Ramos (cell line): ENCODE results near the gene COA3.

ENCODE experiments used
- in situ Hi-C: fragments of 300-500 bp; cut with MboI; formaldehyde crosslinking; loops from one replicate; pipeline ENCODE4 v1.14.3; 2022; ENCODE audit warnings: low sequenced_read_pairs; ENCODE audit not compliant: unreplicated experiment

COA3 gene, protein sequence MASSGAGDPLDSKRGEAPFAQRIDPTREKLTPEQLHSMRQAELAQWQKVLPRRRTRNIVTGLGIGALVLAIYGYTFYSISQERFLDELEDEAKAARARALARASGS

DNA sequence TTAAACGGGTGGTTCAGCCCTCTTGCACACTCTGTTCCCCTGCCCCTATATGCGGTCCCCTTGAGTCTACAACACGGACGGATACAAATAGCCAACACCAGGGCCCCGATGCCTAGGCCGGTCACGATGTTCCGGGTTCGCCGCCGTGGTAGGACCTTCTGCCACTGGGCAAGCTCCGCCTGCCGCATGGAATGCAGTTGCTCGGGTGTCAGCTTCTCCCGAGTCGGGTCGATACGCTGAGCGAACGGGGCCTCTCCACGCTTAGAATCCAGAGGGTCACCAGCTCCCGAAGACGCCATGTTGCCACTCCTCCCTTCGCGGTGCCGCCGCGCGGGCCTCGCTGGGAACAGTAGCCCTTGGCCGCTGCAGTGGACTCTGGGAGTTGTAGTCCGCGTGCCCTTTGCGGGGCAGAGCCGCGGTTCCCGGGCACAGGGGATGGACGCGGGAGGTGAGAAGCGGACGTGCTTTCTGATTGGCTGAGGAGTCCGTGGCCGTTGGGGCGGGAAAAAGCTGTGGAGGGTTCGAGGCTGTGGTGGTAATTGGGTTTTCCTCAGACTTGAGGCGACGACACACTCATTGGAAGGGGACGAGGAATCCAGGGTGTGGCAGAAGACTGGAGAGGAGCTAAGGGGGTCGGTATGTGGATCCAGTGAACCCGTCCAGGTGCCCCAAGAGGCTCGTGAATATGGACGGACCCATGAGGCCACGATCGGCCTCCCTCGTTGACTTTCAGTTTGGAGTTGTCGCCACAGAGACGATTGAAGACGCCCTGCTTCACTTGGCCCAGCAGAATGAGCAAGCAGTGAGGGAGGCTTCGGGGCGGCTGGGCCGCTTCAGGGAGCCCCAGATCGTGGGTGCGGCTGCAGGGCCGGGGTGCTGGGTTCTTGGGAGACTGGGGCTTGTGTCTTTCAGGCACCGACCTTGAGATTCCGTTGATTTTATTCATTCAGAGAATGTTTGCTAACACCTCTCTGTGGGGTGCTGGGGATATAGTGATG lies at the start of gene COA3, which contains the start of gene CNTD1:
Gene COA3 (minus strand): TSS at position 322 of the 998 bp plus-strand sequence. CDS start 23 bp downstream, at position 299.
Gene CNTD1 (plus strand): TSS at position 479 of the 998 bp plus-strand sequence. CDS start 207 bp downstream, at position 686.
- in situ Hi-C loops = no loop called here

DNA sequence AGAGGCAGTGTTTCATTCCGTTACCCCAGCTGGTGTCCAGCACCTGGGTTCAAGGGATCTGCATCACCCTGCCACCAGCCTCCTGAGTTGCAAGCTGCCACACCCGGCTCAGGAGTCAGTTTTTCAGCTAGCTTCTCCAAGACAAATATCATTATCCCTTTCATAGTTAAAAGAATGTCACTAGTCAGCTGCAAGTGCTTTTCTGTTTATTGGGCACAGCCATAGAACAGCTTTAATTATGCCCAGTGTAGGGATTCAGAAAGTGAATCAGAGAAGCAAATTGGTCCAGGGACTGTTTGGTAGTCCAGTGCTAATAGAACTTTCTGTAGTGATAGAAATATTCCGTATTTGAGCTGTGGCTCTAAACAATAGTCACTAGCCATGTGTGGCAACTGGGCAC lies 49.6 kb upstream of the COA3 start:
- in situ Hi-C loops = loop anchor here (25.0 kb wide), 1 partner anchor 514 kb away; no protein-coding TSS in a partner anchor

DNA sequence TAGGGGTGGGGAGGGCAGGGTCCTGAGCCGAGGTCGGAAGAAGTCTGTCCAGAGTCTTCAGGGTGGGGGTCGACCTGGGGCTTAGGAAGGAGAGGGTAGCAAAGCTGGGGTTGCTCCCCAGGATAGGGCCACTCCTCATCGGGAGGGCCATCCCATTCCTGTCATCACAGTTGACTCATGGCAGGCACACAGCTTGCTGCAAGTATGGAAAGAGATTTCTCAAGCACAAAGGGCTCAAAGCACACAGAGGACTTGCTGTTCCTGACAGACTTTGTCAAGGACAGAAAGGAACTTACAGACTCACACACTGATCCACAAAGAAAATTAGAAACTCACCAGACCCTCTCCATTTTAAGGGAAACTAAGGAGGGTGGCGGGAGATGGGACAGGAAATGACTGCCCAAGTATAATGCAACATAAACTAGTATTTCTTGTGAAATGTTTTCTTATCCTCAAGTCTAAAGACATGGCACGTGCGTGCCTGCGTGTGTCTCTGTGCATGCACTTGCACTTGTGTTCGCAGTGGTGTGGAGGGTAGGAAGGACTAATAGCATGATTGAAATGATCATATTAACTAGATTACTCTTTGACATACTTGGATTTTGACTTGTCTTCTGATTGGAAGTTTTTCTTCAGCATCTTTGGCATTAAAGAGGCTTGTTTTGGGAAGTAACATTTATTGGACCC lies 48.2 kb upstream of the COA3 start:
- in situ Hi-C loops = loop anchor here (25.0 kb wide), 1 partner anchor 516 kb away; no protein-coding TSS in a partner anchor

DNA sequence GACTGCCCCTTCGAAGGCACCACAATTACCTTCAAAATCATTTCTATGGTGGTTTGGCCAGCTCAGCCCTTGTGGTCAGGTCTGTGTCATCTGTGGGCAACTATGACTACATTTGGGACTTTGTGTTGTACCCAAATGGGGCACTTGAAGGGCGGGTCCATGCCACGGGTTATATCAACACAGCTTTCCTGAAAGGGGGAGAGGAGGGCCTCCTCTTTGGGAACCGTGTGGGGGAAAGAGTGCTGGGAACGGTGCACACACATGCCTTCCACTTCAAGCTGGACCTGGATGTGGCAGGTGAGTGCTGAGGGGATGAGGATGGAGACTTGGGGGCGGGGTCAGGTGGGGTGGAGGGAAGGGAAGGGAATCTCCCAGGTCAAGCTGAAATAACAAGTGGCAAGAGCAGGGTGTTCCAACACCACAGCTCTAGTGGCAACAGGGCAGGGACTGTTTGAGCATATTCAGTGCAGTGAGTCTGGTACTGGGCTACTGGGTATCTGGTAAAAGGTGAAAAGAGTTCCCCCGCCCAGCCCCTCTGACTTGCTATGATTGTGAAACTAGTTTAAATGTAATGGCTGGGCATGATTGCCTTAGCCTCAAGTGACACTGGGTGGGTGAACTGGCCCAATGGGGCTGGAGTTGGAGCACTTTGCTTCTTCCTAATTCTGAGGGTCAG lies 47.6 kb upstream of the COA3 start:
- in situ Hi-C loops = loop anchor here (25.0 kb wide), 1 partner anchor 516 kb away; no protein-coding TSS in a partner anchor

DNA sequence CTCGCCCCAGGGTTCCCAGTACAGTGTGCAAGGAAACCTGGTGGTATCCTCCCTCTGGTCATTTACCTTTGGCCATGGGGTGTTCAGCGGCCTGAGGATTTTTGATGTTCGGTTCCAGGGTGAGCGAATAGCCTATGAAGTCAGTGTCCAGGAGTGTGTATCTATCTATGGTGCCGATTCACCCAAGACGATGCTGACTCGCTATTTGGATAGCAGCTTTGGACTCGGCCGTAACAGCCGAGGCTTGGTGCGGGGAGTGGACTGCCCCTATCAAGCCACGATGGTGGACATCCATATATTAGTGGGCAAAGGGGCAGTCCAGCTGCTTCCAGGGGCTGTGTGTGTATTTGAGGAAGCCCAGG lies 47.0 kb upstream of the COA3 start:
- in situ Hi-C loops = loop anchor here (25.0 kb wide), 1 partner anchor 517 kb away; no protein-coding TSS in a partner anchor

DNA sequence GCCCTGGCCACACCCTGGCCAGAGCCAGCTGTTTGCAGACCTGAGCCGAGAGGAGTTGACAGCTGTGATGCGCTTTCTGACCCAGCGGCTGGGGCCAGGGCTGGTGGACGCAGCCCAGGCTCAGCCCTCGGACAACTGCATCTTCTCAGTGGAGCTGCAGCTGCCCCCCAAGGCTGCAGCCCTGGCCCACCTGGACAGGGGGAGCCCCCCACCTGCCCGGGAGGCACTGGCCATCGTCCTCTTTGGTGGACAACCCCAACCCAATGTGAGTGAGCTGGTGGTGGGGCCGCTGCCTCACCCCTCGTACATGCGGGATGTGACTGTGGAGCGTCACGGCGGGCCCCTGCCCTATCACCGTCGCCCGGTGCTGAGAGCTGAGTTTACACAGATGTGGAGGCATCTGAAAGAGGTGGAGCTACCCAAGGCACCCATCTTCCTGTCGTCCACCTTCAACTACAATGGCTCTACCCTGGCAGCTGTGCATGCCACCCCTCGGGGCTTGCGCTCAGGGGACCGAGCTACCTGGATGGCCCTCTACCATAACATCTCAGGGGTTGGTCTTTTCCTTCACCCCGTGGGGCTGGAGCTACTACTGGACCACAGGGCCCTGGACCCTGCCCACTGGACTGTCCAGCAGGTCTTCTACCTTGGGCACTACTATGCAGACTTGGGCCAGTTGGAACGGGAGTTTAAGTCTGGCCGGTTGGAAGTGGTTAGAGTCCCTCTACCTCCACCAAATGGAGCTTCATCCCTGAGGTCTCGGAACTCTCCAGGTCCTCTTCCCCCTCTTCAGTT lies 46.5 kb upstream of the COA3 start:
- in situ Hi-C loops = loop anchor here (25.0 kb wide), 1 partner anchor 517 kb away; no protein-coding TSS in a partner anchor

DNA sequence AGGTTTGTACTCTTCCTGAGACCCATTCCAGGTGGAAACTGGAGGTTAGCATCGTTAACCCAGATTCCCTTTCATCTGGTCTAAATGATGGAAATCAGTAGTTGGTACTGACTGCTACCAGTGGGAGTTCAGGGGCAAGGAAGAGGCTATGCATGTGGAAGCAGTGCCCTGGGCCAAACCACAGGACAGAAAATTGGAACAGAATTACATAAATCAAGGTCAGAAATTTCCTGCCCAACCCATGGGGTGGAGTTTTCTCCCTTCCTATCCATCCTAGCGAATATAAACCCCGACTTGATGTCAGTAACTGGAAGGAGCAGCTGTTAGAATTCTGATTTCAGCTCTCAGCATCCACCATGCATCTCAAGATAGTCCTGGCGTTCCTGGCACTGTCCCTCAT lies 45.8 kb upstream of the COA3 start, which contains the start of gene AOC2:
Gene AOC2 (plus strand): TSS at position 310 of the 400 bp plus-strand sequence. CDS start 47 bp downstream, at position 357.
- in situ Hi-C loops = loop anchor here (25.0 kb wide), 1 partner anchor 518 kb away; no protein-coding TSS in a partner anchor

DNA sequence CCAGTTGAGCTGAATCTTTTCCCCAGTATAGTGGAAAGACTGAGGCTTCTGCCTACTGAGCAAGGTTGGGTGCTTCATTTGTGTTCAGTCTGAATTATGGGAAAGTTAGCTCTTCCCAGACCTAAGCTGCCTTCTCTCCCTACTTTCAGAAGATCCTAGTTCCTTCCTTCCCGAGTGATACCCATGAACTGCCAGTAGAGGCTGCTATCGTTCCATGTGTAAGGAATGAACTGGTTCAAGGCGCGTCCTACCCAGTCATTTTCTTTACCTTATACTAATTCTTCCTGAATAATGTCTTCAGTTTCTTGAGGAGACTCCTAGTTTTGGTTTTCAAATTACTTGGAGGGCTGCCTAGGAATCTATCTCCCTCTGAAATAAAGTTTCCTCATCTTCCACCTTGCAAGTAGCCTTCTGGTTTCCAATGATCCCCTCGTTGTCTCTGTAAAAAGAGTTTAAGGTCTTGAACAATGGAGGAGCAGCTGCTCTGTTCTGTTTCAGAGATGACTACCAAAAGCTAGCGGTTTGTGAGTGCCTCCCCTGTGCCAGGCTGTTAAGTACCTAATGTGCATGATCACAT lies 44.9 kb upstream of the COA3 start:
- in situ Hi-C loops = loop anchor here (25.0 kb wide), 1 partner anchor 519 kb away; no protein-coding TSS in a partner anchor

DNA sequence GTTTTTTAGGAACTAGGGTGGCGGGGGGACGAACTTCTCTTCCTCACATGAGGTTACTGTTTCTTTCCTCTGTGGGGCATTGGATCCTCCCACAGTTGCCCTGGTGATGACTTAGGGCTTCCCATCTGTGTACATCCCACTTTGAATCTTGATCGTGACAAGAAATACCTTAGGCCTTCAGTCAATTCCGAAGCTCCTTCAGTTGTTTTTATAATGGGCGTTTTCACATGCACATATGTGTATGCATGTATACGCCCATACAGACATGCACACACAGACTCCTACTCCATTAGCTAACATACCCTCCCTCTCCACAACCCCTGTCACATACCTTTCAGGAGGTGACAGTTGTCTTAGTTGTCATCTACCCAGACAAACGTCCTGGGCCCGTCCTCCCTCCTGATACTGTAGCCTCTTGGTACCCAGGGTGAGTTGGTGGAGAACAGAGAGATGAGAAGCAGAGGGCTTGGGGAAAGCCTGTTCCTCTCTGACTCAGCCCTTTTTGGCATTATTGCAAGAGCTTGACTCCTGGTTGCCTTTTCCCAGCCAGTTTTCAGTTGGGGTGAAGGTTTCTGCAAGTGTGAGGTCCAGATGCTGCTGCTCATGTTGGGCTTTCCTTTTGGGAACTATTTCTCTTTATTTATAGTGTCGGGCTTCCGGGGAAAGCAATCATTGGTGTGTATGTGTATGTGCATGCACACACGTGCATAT lies 43.6 kb upstream of the COA3 start:
- in situ Hi-C loops = loop anchor here (25.0 kb wide), 1 partner anchor 520 kb away; no protein-coding TSS in a partner anchor

DNA sequence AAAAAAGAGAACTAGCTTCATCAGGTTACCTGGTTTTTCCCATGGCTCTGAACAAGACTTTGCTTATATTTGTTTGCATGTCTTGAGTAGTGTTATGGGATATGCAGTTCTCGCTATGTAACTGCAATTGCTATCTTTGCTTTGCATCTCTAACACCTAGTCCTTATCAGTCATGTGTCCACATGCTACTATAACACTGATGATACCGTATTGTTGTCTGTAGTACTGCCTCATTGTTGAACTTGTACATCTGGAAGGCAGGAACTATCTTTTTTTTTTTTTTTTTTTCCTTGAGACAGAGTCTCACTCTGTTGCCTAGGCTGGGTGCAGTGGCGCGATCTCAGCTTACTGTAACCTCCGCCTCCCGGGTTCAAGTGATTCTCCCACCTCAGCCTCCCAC lies 37.2 kb upstream of the COA3 start:
- in situ Hi-C loops = loop anchor here (10.0 to 25.0 kb wide), 2 partner anchors 99 to 527 kb away; no protein-coding TSS in a partner anchor

DNA sequence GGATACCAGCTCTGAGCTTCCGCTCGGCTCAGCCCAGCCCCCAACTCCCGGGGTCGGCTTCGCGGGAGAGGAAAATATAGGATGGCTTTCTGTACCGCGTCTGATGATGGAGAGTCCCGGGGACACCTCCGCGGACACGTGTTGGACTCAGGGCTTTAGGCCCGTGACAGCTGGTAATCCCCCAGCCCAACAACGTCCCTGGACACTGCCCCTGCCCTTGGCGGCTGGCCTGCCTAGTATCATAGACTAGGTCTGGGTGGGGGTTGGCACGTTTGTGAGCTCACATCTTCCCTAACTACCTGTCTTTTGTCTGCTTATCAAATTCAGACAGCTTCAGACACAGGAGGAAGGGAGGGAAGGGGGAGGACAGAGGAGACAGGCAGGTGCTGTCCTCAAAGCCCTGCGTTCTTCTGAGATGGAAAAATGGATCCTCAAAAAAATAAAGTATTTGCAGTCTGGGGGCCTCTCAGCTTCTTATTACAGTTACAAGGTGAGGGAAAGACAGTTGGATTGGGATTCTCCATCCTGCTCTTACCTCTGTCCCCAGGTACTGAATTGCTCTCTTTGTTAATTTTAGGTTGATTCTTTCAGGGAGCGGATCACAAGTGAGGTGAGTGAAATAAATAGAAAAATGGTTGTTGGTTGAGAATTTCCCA lies 35.4 kb upstream of the COA3 start:
- in situ Hi-C loops = loop anchor here (10.0 to 25.0 kb wide), 2 partner anchors 101 to 528 kb away; no protein-coding TSS in a partner anchor

DNA sequence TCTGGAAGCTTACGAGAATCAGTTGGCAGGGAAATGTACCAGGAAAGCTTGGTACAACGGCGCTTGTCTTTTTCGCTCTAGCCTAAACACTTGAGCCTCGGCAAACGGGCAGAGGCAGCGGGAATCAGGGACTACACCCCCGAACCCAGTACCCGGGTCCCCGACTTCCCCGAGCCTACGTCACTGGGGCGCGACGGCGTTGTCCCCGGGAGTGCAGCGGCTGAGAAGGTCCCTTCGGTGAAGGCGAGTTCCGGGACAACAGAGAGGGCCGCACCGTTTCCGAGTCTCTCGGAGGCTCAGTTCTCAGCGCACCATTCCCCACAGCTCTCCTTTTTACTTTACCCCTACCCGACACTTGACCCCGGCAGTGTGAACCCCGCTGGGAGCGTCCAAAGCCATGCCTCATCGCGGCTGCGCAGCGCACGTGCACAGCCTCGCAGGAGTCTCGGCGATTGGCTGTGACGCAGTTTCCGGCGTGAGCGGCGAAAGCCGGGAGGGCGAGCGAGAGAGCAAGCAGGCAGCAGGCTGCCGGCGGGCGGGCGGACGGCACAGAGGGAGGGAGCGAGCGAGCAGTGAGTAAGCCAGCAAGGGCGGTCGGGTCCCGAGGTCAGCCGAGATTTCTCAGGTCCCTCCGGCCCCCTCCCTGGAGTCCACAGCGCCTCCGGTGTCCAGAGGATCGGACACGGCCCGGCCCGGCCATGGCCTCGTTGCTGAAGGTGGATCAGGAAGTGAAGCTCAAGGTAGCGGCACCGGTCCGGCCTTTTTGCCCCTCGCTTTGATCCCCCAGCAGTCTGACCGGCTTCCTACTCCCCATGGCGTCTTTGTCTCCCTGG lies 34.6 kb upstream of the COA3 start, which contains the start of gene PSME3:
Gene PSME3 (plus strand): TSS at position 464 of the 833 bp plus-strand sequence. CDS start 235 bp downstream, at position 699.
- in situ Hi-C loops = loop anchor here (10.0 to 25.0 kb wide), 2 partner anchors 102 to 529 kb away; no protein-coding TSS in a partner anchor

DNA sequence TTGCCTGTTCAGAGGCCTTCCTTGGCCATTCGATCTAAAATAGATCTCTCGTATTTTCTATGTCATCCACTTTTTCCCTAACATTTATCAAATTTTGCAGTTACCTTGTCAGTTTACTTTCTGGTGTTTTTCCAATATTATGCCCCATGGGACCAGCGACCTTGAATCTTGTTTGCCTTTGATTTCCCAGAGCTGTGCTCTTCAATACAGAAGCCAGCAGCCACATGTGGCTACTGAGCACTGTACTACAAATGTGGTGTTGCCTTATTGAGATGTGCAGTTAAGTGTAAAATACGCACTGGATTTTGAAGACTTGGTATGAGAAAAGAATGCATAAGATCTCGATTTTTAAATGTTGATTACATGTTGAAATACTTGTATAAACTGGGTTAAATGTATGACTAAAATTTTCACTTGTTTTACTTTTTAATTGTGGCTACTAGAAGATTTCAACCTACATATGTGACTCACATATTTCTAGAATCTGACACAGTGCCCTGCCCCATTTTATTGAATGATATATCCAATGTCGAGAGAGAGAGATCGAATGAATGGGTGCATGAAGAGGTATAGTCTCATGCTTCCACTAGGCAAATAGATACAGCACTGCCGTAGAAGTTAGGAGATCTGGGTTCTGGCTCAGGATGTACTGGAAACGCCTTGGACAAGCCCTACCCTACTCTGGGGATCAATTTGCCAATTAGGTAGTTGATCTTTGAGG lies 33.9 kb upstream of the COA3 start:
- in situ Hi-C loops = loop anchor here (10.0 to 25.0 kb wide), 2 partner anchors 102 to 530 kb away; no protein-coding TSS in a partner anchor

DNA sequence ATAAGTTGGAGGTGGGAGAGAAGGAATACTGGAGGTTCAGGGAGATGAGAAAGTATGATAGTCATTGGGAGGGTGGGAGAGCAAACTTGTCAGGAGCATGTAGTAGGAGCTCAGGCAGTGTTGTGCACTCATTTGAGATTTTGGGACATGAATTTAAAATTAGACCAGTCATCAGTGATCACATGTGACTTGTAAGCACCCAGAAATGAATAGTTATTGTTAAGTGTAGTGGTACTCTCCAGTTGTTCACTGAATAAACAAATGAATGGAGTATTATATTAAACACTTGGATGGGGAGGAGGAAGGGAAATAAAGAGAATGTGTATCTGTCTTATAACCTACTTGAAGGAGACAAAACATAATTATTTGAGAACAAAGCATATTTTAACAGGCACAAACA lies 32.5 kb upstream of the COA3 start:
- in situ Hi-C loops = loop anchor here (10.0 to 25.0 kb wide), 2 partner anchors 104 to 531 kb away; no protein-coding TSS in a partner anchor

DNA sequence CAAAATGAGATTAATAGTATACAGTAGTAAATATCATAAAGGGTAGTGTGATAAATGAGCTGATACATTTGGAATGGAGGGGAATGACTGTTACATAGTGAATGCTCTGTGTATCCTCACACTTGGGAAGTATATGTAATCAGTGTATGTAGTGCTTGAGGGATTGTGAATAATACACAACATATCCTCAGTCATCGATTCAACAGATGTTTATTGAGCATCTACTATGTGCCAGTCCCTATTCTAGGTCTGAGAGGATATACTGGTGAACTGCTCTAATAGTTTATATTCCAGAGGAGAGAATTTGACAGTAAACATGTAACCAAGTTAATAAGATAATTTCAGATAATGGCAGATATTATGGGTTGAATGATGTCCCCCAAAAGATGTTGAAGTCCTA lies 29.0 kb upstream of the COA3 start:
- in situ Hi-C loops = loop anchor here (25.0 kb wide), 1 partner anchor 535 kb away; no protein-coding TSS in a partner anchor
